ENCODE measurements around the gene INSYN2B.

Gene INSYN2B

DNA sequence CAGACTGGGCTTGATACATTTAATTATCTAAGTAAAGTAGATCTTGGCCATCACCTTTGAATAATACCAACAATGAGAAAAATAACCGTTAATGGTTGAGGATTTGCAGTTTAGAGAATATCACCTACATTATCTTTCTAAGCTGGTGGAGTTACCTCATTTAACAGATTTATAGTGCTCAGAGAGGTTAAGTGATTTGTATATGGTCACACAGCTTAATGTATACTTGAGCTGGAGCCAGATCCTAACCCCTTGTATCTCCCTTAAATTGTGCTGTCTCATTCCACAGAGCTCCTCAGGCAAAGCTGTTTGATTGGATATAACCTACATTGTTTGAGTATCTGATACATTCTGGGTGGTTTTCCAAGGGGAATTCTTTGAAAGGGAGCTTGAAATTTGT lies 57.8 kb downstream of the INSYN2B start:
- no peak for DNase-seq

DNA sequence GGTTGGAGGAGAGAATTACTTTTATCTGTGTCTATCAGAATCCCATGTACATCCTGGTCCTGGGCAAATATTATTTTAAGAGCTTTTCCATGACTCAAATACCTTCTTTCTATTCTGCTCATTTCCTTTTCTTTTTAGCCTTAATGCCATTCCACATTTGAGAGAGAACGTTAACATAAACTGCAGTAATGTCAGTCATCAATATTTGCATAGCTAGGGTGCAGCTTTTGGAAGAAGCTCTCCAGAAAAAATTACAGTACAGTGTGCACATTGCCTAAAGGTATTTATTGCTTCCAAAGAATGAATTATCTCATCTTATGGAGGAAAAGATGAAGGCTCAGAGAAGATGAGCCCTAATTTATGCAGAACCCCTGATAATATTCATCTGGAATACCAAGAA lies 58.3 kb downstream of the INSYN2B start:
- DNase-seq = no peak

DNA sequence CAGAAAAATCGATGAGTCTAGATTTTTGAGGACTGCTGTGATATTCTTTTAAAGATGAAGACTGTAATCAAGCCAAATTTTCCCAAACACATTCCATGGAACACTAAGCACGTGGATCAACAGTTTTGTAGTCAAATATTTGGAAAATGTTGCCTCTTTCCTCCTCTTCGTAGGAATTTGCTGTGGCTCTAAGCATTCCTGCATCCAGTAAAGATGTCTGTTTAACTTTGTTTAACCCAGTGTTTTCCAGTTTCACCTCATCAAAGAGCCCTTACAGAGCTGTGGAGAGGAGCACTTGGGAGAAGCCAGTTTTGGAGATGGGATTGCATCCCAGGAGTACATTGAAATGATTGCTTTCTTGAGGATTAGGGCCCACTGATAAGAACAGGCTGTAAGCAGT lies 58.9 kb downstream of the INSYN2B start:
- no peak for DNase-seq

DNA sequence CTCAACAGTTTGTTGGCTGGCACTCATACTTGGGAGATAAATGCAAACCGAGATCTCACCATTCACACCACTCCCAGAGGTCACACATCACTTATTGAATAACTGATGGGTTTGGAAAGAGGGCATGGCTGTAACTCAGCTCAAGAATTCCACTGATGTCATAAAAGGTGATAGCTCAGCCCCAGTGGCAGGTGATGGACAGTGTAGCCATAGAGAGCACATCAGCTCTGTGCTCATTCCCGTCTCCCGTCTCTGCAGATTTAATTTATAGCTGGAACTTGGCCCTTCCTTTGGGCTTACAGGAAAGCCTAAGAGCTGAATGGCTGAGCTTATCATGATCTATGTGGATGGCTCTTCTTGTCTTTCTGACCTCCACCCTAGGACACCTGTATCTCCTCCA lies 59.8 kb downstream of the INSYN2B start:
- no peak for DNase-seq

DNA sequence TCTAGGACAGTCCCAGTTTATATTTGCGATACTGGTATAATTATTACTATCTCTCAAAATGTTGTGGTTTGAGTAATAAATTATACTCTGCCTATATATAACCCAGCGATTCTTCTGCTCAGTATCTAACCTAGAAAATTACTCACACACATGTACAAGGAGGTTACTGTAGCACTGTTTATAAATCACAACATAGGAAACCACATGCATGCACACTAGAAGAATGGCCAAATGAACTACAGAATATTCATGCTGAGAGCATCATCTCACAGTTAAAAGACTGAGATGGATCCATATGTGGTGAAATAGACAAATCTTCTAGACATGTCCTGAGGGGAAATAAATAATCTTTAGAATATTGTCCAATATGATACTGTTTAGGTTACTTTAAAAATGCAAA lies 62.1 kb downstream of the INSYN2B start:
- no peak for DNase-seq

DNA sequence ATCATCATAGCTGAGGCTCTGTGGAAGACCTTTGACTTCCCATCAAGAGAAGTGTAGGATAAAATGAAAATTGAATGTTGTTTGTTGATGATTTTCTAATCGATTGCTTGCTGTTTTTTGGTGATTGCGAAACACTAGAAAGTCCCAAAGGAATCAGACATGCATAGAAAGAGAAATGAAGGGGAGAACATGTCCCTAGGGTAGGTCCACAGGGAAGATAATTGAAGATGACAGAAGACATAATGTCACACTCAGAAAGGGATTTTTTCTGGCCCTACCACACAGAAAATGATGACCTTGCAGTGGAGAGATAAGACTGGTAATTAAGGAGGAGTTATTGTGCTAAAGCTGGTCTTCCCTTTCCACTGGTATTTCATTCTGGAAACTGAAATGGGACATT lies 62.8 kb downstream of the INSYN2B start:
- no peak for DNase-seq

DNA sequence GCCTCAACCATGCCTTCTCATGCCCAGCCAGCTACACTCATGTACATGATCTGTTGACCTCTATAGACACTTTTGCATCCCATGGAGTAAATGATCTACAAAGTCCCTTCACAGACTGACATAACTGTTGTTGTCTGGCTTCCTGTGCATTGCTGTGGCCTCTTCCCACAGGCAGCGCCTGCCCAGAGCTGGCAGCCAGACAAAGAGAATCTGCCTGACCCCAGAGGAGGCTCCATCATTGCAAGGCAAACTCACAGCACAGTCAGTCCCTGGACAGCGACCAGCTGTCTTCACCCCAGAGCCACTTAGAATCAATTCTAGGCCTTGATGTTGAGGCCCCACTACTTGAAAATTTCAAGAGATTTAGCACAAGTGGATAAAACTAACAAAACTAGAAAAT lies 65.5 kb downstream of the INSYN2B start:
- no peak for DNase-seq

DNA sequence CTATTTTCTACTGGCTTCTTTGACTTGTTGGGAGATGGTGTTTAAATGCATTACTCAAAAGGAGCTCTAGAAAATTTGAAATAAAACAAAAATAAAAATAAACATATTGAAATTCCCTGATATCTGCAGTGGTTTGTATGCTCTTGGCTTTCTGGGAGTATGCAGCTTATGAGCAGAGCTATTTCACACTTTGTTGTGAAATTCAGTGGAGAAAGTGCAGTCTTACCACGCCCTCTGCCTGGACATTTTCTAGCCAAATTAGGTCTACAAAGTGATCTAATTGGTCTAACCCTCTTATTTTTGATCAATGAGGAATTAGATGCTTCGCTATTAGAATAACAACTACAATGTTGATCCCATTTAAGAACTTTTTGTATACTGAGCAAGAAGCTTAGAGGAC lies 66.8 kb downstream of the INSYN2B start:
- no peak for DNase-seq

DNA sequence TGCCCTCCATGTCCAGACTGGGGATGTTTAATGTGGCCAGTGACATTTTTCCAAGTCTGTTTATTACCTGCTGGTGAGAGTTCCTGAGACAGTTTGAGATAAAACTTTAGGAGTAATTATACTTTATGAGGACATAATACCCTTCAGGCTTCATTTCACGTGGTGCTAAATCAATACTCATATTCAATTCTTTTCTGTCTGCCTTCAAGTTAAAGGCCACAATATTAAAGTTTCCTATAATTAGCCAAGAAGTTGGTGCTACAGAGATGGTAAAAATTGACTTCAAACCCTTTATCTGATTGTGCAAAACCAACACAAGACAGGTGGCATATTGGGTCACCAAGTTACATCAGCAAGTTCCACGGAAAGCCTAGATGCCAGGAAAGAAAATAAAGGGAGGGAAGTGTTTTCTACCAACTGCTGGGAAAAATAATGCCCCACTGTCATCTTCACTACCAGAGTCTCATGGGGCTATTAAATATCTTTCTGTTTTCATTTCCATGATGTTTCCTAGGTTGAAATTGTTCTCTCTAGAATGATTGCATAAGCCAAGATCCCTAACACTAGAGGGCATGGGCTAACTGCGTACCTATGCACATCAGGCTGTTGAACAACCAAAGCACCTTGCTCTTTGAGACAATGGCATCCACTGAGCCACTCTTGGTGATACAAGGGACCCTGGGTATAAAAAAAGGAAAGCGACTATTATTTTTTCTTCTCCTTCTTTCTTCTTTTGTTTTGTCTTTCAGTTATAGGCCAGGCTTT lies 68.7 kb downstream of the INSYN2B start:
- DNase-seq = no peak

DNA sequence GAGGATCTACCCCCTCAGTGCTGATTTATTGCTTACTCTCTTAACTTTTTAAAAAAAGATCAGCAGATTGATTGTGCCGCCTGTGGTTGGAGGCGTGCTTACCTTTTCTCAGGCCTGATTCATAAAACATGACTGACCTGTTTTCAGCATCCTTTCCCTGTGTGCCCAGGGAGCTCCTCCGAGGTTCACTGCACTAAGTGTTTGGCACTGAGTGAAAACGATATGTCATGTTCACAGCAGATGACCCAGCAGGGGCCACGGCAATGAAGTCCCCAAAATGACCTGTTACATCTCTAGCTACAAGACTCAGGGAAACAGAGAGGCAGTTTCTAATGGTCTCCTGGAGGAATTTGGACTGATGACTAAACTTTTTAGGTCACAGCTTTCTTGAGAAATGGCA lies 69.9 kb downstream of the INSYN2B start:
- DNase-seq = no peak

DNA sequence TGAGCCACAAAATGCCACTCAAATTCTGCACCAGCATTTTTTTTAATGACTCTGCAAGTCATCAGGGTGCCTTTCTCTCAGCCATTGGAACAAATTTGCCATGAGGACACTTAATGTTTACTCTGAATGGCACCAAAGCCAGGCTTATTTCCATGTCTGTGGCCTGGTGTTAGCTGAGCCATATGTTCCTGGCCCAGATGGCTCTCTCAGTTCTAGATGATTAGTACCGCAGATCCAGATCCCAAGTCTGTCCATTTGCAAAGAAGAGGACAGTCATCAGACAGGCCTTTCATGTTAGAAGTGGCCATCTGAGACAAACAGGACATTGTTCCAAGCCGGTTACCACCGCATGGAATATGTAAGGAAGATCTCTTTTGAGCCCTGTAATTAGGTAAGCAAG lies 70.3 kb downstream of the INSYN2B start:
- DNase-seq = no peak

DNA sequence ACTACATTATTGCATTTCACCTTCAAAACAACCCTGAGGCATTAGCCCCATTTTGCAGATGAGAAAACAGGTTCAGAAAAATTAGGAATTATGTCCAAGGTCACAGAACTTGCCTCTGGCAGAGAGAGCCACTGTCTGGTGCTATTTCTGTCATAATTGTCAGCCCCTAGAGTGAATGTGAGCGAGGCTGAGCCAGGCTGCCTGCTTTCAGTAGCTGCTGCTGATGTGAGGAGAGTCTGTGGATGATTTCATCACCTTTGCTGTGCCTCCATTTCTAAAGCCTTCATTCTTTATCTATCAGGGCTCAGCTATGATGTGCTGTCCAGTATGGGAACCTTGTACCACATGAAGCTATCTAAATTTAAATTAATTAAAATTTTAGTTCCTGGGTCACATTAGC lies 71.4 kb downstream of the INSYN2B start:
- no peak for DNase-seq

DNA sequence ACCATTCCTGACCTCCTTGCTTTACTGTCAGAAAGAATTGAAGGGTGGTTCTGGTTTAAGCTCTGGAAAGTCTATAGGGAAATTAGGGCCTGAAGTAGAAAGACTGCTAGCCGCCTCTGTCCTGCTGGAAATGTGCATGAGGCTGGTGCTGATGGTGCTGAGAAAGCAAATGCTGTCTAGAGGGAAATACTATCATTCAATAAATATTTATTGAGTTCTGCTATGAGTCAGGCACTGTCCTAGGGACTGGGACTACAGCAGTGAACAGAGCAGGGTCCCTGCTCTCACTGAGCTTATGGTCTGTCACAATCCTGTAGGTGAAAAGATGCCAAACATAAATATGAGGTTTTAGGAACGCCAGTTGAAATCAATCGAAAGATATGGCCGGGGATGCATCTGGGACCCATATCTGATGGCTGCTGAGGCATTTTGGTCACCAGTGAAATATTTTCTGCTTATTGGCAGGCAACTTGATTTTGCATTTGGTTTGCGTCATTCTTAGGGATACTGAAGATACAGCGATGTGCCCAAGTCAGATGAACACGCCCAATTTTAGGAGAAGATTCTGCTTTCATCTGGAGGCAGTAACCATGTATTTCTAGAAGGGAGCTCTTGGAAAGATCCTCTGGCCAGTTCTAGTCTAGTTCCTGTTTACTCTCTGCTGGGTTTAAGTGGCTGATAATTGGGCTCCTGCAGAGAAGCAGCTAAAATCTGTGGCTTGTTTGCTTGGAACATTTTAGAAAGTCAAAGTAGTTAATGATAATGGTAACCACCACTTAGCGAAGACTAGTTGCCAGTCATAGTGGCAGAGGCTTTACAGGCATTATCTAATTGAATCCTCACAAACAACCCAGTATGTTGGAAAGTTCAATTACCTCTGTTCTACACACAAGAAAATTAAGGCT lies 73.3 kb downstream of the INSYN2B start:
- DNase-seq = no peak

DNA sequence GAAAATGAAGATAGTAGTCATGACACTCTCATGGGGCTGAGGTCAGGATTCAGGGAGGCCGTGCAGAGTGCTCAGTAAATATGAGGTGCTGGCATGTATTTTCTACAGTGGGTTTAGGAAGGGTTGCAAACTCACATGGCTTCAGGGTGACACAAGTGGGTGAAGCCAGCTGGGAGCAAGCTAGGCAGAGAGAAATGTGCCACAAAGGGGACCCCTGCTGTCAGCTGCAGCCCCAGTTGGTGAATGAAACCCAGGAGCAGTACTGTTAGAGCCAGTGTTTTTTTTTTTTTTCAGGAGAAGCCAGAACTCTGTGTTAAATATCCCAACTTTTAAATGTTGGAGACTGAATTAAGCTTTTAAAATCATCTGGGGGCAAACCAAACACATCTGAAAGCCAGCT lies 75.3 kb downstream of the INSYN2B start:
- no peak for DNase-seq

DNA sequence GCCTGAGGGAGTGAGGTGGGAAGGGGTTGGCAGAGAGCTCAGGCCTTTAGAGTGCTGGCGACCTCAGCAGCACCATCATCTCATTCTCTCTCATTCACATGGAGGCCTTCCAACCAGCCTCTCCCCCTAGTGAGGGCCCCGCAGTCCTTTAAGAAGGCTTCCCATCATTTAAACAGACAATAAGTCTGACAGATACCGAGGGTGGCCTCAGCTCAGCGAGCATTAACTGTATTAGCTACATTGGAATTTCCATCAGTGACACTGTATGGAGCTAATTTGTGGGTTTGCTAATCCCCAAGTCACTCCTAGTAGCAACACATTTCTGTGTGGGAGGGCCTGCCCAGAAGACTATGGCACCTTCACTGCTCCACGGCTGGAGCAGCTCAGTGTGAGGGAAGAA lies 75.8 kb downstream of the INSYN2B start:
- DNase-seq = no peak

DNA sequence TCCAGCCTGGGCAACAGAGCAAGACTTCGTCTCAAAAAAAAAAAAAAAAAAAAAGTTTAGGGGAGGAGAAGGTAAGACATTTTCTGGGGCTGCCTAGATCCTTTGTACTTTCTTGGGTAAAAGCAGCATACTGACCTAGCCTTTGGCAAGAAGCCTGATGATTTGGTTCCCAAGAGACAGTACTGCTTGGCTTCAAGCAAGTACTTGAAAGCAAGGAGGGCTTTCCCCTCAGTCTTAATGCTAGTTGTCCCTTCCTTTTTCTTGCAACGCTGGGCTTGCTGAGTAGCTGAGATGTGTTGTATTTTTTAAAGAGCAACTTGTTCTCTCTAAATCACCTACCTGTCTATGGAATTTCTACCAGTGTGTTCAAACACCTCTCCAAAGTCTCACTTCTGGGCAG lies 76.2 kb downstream of the INSYN2B start:
- no peak for DNase-seq

DNA sequence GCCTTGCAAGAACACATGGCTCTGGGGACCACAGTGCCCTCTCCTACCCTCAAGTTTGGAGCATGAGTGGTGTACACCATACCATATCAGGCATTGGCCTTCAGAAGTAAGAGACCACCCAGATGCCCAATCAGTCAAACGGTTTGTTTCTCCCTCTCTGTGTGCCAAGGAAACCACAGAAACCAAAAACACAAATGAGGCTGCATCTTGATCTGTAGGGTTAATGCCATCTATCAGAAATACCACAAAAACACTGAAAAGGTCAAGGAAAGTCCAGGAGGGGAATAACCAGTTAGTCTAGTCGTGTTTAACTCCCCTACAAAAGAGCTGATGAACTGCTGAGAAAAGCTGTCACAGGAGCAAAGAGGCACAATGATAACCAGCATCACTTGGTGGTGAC lies 78.4 kb downstream of the INSYN2B start:
- no peak for DNase-seq

DNA sequence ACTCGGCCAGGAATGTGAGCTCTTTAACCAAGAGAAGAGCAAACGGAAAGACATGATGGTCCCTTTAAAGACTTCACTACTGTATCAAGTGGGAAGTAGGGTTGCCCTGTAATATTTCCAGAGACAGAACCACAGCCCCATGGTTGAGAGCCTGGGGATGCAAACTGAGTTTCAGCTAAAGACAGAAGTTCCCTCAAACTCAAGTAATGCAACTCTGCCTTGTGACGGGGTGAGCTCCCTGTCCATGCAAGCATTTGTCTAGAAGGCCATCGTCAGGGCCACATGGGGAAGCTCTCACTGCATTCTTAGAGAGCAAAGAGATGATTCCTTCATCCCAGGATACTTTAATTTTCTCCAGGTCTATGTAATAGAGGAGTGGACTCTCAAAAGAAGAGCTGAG lies 82.8 kb downstream of the INSYN2B start:
- DNase-seq = no peak

DNA sequence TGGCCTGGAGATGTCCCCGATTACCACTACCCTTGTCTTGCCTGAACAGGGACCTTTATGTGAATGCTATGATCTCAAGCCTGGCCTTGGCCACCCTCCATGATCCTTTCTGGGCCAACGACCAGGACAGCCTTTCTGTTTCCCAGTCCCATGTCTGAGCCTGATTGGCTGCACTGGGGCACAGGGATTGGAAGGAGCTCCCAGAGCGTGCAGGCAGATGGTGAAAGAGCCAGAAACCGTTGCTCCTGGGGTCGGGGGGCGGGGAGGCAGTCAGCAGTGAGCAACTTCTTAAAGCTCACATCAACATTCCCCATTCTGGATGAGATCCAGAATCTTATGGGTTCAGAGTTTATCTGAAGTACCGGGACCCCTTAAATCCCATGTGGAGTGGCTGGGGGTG lies 84.4 kb downstream of the INSYN2B start:
- DNase-seq = no peak

DNA sequence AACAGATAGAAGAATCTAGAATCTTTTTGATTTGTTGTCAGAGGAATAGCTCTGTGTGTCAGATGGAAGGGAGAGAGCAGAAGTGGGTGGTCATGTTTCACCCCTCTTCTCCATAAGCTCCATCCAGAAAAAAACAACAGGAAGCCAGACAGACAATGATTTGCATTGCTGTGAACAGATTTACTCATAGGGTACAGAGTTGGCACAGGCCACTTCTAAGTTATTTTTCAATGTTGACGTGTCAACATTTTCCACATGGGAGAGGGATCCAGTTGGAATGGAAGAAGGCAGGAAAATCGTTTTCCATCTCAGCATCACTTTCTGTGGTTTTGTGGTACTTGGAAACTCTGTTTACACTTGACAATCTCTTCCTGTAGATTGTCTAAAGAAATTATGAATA lies 86.7 kb downstream of the INSYN2B start:
- no peak for DNase-seq

DNA sequence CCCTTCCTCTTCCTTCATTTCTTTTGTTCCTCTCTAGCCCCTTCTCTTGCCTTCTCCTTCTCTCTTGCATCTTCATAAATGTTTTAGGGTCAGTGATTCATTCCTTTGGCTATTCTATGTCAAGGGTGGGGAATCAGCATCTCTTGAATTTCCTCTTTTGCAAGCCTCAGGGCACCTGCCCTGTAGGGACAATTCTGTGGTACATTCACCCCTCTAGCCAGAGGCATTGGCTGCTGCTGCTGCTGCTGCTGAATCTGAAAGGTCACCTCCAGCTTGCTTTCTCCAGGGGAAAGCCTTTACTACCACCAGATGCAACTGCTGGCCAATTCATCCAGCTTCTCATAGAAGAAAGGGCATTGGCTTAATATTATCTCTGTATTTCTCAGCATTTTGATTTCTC lies 87.3 kb downstream of the INSYN2B start:
- DNase-seq = no peak

DNA sequence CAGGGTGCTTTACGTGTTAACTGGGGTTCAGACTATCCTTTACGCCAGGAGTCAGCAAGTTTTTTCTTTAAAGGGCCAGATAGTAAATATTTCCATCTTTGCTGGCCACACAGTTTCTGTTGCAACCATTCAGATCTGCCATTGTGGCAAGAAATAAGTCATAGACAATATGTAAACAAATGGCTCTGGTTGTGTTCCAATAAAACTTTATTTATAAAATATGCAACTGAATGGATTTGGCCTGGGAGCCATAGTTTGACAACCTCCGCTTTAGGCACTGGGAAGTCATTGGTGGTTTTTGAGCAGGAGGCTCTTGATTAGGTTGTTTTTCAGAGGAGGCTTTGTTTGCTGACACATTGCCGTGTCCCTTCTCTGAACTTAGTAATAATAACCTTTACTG lies 90.7 kb downstream of the INSYN2B start:
- no peak for DNase-seq

DNA sequence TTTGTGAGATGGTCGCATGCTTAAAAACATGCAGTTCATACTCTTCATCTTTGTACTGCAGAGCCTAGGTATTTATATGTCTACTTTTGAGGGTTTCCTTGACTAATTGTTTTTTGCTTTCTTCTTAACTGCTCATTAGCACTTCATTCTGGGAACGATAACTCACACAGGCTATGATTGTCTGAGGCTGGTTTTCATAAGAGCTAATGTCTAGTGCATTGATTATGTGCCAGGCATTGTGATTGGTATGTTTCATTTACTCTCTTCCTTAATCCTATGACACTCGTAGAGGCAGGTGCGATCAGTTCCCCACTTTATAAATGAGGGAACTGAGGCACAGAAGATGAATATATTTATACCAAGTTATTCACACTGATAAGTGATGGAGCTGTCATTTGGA lies 93.6 kb downstream of the INSYN2B start:
- no peak for DNase-seq

DNA sequence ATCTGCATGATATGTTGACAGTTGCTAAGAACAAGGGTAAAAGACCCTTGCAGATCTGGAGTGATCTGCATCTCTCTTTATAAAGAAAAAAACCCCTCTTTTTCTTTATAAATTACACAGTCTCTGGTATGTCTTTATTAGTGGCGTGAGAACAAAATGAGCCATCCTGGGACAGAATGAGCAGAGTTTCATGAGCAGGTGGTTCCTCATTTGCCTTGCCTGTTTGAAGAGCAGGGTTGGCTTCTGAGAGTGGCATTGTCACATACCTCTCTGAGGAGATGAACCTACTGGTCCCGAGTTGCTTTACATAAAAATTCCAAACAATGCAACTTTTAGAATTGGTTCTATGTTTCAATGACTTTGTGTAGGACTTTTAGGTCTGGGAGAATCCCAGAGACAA lies 94.3 kb downstream of the INSYN2B start:
- no peak for DNase-seq

Measured in effector CD8-positive, alpha-beta T cell (primary cell).